ENCODE data around the gene SPATS1.

SPATS1 gene

GRCh38 chr6:44387346-44388134, 45.1 kb downstream of the SPATS1 start, which contains the start of gene CDC5L:
Gene CDC5L (plus strand): TSS chr6:44387706. CDS start chr6:44387824, 118 bp downstream.
- in situ Hi-C loops (cut with MboI; ENCODE audit: low sequenced_read_pairs), result no loop called here

- in situ Hi-C loops (cut with MboI; ENCODE audit: low sequenced_read_pairs), result no loop called here
Measured at GRCh38 chr6:44388135-44388487, 45.7 kb downstream of the SPATS1 start.

GRCh38 chr6:44388887-44389286, 46.4 kb downstream of the SPATS1 start:
- in situ Hi-C loops (cut with MboI; ENCODE audit: low sequenced_read_pairs), result no loop called here

- in situ Hi-C loops (cut with MboI; ENCODE audit: low sequenced_read_pairs), result no loop called here
Measured at GRCh38 chr6:44390158-44390683, 47.8 kb downstream of the SPATS1 start.

Measured in hTERT RPE-1 (cell line).